ENCODE data around the gene ITGA6.
A peak's percentile ranks its signal among the peaks of the same experiment; 100 is the strongest.

The ITGA6 gene

GRCh38 chr2:172427256-172427989, at the start of gene ITGA6:
Gene ITGA6 (plus strand): TSS chr2:172427586.
- DNase-seq (ENCODE audit: low read depth in 2 of 2): peak; percentile 35 to 61

- no peak for DNase-seq (ENCODE audit: low read depth in 2 of 2)
Measured at GRCh38 chr2:172380436-172381274, 46.7 kb upstream of the ITGA6 start.

- no peak for DNase-seq (ENCODE audit: low read depth in 2 of 2)
Measured at GRCh38 chr2:172381275-172382027, 45.9 kb upstream of the ITGA6 start.

- DNase-seq (ENCODE audit: low read depth in 2 of 2): no peak
Measured at GRCh38 chr2:172387361-172387760, 40.0 kb upstream of the ITGA6 start.

GRCh38 chr2:172389685-172390339, 37.6 kb upstream of the ITGA6 start:
- DNase-seq (ENCODE audit: low read depth in 2 of 2): no peak

GRCh38 chr2:172394002-172394401, 33.4 kb upstream of the ITGA6 start:
- no peak for DNase-seq (ENCODE audit: low read depth in 2 of 2)

- no peak for DNase-seq (ENCODE audit: low read depth in 2 of 2)
Measured at GRCh38 chr2:172395503-172395902, 31.9 kb upstream of the ITGA6 start.

GRCh38 chr2:172397148-172397834, 30.1 kb upstream of the ITGA6 start:
- no peak for DNase-seq (ENCODE audit: low read depth in 2 of 2)

GRCh38 chr2:172398440-172398839, 28.9 kb upstream of the ITGA6 start:
- no peak for DNase-seq (ENCODE audit: low read depth in 2 of 2)

- DNase-seq (ENCODE audit: low read depth in 2 of 2): no peak
Measured at GRCh38 chr2:172399765-172400164, 27.6 kb upstream of the ITGA6 start.

- DNase-seq (ENCODE audit: low read depth in 2 of 2): no peak
Measured at GRCh38 chr2:172402198-172402597, 25.2 kb upstream of the ITGA6 start.

- no peak for DNase-seq (ENCODE audit: low read depth in 2 of 2)
Measured at GRCh38 chr2:172403402-172403801, 24.0 kb upstream of the ITGA6 start.

GRCh38 chr2:172403881-172404468, 23.4 kb upstream of the ITGA6 start:
- DNase-seq (ENCODE audit: low read depth in 2 of 2): no peak

- DNase-seq (ENCODE audit: low read depth in 2 of 2): no peak
Measured at GRCh38 chr2:172404824-172405223, 22.6 kb upstream of the ITGA6 start.

- DNase-seq (ENCODE audit: low read depth in 2 of 2): no peak
Measured at GRCh38 chr2:172405673-172406072, 21.7 kb upstream of the ITGA6 start.

- no peak for DNase-seq (ENCODE audit: low read depth in 2 of 2)
Measured at GRCh38 chr2:172408143-172408766, 19.1 kb upstream of the ITGA6 start.

GRCh38 chr2:172409042-172409441, 18.3 kb upstream of the ITGA6 start:
- no peak for DNase-seq (ENCODE audit: low read depth in 2 of 2)

GRCh38 chr2:172412984-172413492, 14.3 kb upstream of the ITGA6 start:
- no peak for DNase-seq (ENCODE audit: low read depth in 2 of 2)

GRCh38 chr2:172415157-172415864, 12.1 kb upstream of the ITGA6 start:
- no peak for DNase-seq (ENCODE audit: low read depth in 2 of 2)

GRCh38 chr2:172415865-172416183, 11.6 kb upstream of the ITGA6 start:
- DNase-seq (ENCODE audit: low read depth in 2 of 2): no peak
